ENCODE measurements around the gene RAD51B.

Gene RAD51B

DNA sequence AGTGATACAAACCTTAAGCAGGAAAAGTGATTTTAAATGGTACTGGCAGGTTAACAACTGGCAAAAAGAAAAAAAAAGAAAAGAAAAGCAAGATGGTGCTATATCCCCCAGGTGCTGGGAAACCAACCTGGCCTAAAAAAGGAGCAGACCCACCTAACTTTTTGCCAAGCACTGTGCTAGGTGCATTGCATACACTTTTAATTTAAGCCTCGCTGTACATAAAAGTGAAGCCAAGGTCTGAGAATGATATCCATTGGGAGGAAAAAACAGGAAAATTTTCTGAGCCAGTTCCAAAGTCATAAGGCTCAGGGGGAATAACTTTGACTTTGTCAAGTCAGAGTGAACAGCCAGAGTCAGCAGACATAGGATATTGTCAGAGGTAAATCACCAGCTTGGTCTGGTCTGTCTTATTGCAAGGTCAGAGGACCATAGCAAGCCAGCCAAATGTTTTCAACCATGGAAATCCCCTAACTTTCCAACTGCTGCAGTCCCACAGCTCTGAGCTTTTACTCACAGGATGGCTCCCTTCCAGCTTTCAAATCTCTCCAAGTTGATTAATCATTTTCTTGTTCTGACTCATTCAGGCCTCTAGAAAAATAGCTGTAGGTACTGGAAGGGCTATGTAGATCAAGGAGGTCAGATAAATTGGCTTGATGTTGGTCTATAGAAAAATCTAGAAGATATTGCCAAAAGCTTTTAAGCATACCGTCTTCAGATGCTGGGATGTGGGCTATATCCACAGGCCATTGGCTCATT, 412.9 kb downstream of the RAD51B start:
- DNase-seq (ENCODE audit: low read depth in 3 of 3): no peak

DNA sequence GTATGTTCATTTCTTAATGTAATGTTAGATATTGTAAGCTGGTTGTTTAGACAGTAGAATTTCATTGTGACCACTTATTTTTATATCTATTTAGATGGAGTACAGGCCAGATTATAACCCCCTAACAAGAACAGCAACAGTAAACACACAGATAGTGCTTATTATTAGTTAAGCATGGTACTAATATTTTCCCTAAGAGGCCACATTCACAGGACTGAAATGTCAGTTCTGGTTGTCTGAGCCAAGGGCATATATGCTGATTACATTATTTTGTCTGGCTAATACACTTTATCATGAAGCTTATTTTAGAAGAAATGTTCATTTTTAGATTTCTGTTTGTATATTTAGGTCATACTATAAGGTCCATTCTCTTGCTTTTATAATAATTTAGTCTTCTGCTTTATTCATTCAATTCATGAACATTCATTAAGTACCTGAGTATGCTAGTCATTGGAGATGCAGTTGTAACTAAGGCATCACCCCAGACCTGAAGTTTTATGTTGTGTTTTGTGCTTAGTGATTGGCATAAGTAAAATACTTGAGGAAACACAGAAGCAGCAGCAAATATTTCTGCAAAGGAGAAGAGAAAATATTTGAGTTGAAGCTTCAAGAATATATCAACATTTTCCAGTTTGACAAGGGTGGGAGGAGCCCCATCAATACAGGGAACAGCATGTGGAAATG, 413.7 kb downstream of the RAD51B start:
- no peak for DNase-seq (ENCODE audit: low read depth in 3 of 3)

DNA sequence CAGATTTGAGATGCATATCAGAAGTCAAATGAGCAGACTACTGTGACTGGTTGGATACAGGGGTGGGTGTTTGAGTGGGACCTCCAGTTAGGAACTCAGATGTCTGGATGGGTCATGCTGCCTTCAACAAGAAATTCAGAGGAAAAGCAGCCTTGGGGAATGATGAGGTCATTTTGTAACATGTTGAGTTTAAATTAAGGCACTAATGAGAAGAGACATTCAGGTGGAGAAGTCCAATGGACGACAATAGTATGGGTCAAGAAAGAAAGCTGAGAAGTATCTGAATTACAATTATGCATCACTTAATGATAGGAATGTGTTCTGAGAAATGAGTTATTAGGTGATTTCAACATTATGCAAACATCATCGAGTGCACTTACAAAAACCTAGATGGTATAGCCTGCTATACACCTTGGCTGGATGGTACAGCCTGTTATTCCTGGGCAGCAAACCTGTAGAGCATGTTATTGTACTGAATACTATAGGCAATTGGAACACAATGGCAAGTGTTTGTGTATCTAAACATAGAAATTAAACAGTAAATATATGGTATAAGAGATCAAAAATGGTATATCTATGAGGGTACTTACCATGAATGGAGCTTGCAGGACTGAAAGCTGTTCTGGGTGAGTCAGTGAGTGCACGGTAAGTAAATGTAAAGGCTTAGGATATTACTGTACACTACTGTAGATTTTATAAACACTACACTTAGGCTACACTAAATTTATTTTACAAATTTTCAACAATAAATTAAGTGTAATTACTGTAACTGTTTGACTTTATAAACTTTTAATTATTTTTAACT, 414.7 kb downstream of the RAD51B start:
- DNase-seq (ENCODE audit: low read depth in 3 of 3): no peak

DNA sequence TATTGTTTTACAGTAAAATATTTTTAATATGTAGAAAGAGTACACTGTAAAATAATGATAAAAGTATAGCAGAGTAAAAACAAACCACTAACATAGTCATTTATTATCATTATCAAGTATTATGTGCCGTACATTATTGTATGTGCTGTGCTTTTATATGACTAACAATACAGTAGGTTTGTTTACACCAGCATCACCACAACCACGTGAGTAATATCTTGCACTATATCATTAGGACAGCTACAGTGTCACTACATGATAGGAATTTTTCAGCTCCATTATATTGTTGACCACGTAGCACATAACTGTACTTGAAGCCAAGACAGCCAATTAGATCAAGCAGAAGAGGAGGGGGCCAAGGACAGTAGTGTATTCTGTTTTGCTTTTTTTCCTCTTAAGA, 415.4 kb downstream of the RAD51B start:
- DNase-seq (ENCODE audit: low read depth in 3 of 3): no peak

DNA sequence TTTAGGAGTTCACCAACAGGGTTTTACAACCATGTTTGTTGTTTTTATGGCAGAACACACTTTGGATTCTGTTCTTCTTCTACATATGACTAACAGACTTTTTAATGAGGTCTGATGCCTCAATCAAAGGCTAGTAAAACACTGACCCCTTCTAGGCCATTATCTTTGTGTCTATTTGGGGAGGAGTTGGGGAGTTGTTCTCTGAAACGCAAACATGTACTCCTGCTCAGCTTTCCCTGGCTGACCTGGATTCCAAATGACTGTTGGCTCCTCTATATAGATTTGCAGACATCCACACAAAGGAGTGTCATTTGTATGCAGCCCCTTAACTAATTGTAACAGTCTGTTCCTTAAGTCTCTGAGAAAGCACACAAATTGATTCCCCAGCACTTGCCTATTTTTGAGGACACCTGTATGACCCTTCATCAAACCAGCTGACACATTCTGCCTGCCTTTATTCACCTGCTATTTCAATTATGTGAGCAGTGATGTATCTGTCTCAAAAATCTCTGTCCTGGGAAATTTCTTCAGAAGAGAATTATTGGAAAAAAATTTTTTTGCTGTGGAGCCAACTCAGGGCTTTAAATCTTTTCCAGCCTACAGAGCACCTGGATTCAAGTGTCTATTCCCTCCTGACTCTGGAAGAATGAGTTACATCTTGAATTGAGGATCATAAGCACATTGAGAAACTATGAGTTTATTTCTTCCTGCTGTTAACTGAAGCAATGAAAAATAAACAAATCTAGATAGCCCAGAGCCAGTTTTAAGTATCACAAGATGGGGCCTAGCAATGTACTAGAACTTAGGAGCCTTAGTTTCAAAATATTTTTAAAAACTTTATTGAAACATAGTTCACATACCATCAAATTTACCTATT, 417.2 kb downstream of the RAD51B start:
- DNase-seq (ENCODE audit: low read depth in 3 of 3): no peak

DNA sequence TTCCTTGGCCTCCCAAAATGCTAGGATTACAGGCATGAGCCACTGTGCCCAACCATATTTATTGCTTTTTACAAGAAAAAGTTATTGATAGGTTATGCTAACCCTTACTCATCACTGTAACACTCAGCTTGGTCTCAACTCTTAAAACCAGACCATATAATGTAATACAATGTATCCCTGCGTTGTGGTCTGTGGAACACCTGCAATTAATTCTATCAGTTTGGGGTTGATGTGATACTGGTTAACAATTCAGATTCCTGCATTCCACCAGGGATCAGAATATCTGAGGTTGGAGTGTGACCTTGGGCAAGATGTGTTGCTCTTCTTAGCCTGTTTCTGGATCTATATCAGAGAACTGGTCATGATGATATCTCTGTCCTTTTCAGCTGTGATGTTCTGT, 419.0 kb downstream of the RAD51B start:
- no peak for DNase-seq (ENCODE audit: low read depth in 3 of 3)

DNA sequence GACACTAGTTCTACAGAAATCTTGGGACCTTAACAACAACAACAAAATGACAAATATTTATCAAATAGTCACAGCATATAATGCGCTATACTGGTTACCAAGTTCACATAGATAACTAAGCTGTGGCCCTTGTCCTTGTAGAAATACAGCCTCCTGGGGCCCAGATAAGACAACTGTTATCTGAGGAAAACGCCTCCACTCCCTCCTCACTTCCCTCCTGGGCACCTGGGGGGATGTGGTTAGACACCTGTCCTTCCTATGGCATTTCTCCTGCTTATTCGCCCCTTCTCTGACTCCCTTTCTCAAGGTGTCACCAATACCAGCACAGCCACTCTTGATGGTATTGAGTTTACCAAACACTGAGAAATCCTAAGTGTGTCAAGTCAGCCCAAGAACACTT, 419.4 kb downstream of the RAD51B start:
- DNase-seq (ENCODE audit: low read depth in 3 of 3): no peak

DNA sequence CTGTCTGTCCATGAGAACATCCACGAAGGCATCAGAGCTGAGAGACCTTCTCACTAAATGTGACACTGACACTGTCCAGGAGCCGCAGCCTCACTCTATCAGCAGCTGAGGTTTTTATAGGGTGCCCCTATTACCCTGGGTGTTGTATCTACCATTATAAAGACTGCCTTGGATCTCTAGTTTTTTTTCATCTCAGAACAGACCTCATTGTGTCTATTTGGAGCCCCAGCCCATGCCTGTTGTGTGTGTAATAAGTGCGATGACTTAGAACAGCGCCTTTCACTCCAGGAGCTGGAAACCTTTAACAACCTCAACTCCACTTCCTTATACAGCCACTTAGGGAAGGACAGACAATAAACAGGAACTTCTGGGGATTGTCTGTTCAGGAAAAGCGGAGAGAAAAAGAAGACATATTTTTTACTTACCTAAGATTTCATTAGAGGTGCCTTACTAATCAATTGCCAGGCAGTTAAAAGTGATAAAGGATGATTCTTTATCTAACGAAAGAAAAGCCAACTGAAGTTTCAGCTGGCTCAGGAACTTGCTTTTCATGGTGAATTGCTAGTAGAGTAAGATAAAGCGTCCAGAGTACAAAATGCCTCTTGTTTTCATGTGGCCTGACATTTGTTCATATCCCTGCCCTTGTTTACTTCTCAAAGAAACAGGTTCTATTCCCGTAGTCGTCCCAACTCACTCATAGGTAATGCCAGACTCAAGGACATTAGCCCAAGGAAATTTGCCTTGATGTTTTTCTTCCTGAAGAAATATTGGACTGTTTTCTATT, 420.6 kb downstream of the RAD51B start:
- DNase-seq (ENCODE audit: low read depth in 3 of 3): no peak

DNA sequence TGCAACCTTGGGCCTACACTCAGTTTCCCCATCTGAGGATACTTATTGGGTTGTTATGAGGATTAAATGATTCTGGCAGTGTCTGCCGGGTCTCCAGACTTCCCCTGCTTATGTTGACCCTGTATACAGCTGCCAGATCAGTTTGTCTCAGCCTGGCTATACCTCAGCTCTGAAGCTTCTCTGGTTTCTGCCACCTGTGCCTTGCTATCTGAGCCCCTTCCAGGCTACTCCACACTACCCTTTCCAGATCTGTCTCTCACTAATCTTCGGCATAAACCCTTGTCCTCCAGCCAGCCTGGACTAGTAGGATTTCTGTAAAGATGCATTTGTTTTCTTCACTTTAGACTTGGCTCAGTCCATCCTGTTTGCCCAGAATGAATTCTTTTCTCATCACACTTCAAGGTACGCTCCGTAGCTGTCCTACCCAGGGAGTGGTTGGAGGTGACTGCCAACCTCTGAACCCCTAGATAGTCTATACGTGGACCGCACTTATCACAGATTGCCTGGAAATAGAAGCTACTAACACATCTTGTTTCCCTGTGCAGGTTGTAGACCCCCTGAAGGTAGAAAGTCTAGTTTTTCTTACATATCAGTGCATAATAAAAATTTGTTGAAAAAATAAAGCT, 422.4 kb downstream of the RAD51B start:
- DNase-seq (ENCODE audit: low read depth in 3 of 3): no peak

DNA sequence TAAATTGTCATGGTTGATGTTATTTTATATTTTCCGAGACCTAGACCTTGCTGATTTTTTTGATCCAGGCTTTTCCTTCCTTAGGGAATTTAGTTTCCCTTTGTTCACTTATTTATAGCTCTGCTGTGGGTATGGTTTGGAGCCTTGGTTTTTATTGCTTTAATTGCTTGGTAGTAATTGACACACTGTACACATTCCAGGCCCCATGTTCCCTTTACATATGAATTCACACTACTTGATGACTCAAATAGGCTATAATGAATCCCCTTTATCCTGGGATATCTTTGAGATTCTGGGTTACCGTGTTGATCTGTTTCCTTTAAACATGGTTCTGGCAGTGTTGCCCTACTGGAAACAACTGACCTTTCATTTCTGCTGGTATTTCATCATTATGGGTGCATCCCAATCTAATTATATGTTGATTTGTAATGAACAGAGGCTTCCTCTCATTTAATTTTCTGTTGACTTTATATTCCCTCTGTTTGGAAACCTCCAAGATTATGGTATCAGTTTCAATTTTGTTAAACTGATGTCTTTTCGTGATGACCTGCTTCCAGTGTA, 424.0 kb downstream of the RAD51B start:
- DNase-seq (ENCODE audit: low read depth in 3 of 3): no peak

DNA sequence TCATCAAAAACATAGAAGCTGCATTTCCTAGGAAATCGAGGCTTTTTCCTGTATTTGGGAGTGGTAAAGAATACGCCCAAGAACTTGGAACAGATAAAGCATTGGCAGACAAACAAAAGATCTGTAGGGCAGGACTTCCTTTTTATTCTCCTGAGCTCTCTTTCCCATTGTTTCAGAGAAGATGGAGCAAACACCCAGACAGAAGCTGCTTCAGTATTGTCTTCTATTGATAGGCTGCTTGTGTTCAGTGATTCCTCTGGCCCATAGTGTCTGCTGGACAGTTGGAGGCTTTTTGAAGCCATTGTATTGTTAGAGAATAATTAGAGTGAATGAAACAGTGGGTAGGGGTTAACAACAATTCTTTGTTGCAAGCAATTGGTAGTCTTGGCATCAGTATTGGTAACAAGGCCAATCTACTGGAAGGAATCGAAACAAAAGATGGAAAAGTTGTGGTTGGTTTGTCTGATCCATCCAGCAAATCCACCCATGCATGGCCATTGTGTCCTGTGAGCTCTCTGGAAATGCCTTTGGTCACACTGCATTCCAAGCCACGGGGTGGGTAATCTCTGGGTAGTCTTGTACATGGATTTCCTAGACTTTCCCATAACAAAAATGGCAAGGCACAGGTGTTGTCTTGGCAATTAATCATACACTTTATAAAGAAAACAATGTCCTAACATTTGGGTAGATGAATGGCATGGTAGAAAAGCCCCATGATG, 424.8 kb downstream of the RAD51B start:
- DNase-seq (ENCODE audit: low read depth in 3 of 3): no peak

DNA sequence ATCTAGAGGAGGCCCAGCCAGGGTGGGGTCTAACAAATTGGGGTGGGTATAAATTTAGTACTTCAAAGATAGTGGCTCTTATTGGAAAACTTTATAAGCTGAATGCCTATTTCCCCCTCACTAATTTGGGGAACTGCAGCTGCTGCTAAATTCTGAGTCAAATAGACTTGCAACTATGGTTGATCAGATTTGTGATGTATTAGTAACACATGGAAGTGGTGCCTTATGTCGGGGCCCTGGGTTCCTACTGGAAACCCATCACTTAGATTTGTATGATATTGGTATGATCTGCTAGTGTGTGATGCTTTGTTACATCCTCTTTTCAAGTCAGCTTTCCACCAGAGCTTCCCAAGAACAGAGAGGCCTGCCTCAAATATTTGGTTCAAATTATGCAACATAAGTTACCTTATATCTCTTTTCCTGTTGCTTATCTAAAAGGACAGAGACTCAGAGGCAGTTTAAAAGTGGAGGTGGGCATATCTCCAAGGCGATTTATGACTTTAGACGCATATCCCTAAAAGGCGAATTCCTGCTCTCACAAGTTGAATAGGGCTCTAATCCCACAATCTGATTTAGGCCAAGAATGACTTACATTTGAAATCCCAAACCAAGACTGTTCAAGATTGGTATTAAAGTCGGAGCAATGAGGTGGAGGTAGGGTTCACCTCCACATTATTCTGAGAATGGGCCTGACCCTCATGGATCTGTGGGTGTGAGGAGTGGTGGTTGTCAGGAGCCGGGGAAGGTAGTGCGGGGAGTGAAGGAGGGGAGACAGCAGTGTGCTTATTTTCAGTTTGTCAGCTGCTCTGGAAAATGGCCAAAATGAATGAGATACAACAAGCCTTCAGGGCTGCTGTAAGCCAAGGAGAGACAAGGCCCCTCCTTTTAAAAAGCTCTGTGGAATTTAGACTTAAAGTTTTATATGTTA, 425.8 kb downstream of the RAD51B start:
- DNase-seq (ENCODE audit: low read depth in 3 of 3): no peak

DNA sequence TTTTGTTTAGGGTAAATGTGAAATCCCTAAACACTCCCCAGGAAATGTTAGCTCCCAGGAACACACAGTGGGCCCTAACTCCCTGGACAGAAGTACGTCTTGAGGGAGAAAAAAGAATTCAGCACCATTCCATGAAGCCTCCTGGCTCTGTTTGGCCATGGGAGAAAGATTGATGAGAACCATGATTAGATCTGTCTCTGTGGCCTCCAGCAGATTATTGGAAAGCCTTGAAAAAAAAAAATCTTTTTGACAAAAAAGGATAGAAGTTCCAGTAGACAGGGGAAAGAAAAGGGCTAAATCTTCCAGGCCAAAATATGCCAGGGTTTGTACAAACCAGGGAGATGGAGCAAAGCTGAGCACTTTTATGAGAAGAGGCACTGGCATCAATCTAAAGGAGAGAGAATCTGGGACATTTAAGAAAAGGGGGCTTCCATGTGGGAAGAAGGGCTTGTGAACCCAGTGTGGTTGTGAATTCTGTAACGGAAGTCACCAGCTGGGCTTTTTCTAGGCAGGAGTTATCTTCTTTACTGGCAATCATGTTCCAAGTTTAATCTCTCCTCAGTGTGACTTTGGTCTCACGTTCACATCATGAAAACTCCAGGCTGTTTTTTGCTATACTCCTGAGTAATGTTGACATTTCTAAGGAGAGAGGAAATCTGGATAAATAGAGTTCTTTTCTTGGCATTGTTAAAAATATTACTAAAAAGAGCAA, 426.7 kb downstream of the RAD51B start:
- DNase-seq (ENCODE audit: low read depth in 3 of 3): no peak

DNA sequence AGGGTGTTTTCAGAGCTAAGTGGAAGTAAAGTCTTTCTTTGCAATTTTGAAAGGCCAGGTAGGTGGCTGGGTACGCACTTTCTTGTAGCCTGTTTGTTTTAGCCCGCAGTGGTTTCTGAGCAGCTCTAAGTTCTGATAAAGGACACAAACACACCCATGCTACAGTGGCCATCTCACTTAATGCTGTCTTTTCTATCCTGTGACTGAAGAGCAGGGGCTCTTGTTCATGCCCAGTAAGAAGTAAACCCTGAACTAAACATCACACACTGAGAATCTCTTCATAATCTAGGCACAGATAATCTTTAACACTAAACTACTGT, 427.2 kb downstream of the RAD51B start:
- no peak for DNase-seq (ENCODE audit: low read depth in 3 of 3)

DNA sequence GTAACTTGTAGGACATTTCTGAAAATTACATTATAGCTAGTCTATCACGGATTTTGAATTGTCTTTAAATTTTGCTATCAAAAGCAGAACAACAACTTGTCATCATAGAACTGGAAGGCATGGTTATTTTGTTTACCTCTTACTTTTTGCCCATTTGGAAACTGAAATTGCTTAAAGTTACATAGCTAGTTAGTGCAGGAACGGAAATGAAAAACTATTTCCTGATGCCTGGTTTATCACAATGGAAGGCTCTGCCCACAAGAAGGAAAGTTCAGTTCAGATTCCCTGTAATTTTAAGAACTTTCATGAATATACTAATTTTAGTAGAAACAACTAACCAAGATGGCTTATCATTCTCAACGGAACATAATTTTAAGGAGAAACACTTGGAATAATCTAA, 427.7 kb downstream of the RAD51B start:
- no peak for DNase-seq (ENCODE audit: low read depth in 3 of 3)

DNA sequence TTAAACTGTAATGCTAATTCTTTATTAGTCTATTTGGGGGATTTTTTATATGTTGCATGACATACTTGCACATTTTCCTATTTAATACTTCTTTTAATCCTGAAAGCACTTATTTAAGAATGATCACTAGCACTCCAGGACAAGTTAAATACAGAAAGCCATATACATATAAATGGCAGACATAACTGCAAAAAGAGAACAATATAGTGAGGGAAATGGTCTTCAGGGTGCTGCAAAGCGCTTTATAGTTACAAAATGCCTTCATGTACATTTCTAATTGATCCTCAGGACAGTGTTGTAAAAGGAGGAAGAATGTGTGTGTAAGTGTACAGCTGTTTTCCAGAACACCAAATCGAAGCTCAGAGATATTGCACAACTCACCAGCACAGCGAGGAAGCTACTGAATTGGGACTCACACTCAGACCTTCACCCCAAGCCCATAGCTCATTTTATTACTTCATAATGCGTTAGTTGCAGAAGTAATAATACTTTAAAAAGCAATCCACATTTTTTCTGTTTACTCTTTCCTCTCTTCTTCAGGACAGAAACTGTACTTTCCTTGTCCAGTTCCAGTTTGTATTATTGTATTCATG, 428.2 kb downstream of the RAD51B start:
- no peak for DNase-seq (ENCODE audit: low read depth in 3 of 3)

DNA sequence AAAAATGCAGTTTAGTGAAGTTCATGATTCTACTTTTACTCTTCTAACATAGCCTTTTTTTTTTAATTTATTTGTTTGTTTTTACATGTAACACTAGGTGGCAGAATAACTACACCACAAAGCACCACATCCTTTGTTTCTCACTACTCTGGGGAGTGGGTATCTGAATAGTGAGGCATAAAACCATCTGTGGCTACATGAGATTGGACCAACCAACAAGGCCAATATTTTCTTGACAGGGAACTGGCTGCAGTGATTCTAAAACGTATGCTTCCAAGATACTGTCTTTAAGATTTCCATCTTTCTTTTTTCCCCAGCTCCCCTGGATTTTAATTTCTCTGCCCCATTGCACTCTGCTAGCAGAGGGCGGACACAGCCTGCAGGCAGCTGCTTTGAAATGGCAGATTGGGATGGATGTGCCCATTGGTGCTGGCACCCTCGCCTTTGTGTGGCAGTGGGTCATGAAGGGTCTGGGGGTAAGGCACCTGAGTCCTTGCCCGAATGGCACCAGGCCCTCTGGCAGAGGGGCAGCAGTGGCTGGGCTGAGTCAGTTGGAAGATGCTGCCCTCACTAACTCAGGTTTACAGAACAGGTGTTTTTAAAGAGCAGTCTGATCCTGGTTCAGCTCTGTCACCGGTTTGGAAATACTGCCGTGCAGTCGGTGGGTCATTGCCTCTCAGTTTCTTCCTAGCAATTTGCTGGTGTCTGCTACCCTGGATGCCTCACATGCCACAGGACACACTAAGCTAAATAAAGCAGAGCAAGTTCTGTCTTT, 429.1 kb downstream of the RAD51B start:
- DNase-seq (ENCODE audit: low read depth in 3 of 3): no peak

Measured in stimulated activated CD4-positive, alpha-beta T cell treated with anti-CD3 and anti-CD28 coated beads, TNF-alpha, amount 100 ng/mL, for 4 hours (primary cell).